ENCODE measurements around the gene GGTLC1.

GGTLC1 gene

DNA sequence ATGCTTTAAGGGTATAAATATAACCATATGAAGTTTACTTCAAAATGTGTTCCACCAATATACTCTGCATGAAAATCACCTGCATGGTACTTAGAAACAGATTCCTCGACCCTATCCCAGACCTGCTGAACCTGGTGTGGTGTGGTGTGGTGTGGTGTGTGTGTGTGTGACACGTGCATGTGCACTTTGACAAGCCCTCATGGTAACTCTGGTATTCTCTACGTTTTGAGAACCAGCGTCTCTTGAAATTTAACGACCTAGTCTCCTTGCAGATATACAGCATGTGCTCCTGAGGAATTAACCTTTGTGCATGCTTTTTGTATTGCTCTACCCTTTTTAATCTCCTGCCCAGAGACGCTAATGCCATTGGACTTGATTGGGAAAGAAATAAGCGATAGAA lies 29.5 kb downstream of the GGTLC1 start:
- H3K4me1 ChIP-seq (ENCODE audit: low read length): no peaks in the 10 kb centered on the region
- no peaks in the 10 kb centered on the region for H3K79me2 ChIP-seq (ENCODE audit: low read length)
- no peaks in the 10 kb centered on the region for H4K20me1 ChIP-seq (ENCODE audit: insufficient read depth, low read length)
- H2AFZ ChIP-seq (ENCODE audit: low read length): 0 out of 2 replicates have a peak overlapping the region, but pooled peaks have one; percentile 12
- TF ChIP-seq EZH2 (optimal IDR thresholded peaks at IDR 0.05; ENCODE audit: low read depth, low read length) (no peak), CTCF (IDR thresholded peaks at IDR 0.05; ENCODE audit: low read length) (no peak), EZH2phosphoT487 (IDR thresholded peaks at IDR 0.05; ENCODE audit: low read length) (no peak)
- no peak overlapping the region for H3K27ac ChIP-seq (ENCODE audit: low read length)
- no peaks in the 10 kb centered on the region for H3K9me2 ChIP-seq (replicated peaks; ENCODE audit: insufficient read depth, low read length)
- H3K27me3 ChIP-seq (replicated peaks; ENCODE audit: insufficient read depth, low read length): no peaks in the 10 kb centered on the region
- peak overlapping the region; percentile 8; the same call in 1 of the 2 replicates for H3K4me2 ChIP-seq (ENCODE audit: low read depth, low read length)
- no peaks in the 10 kb centered on the region for H3F3A ChIP-seq (ENCODE audit: insufficient read depth, low read length)
- no peak for DNase-seq
- no peak overlapping the region for H3K9ac ChIP-seq (ENCODE audit: low read length)
- no peaks in the 10 kb centered on the region for H3K36me3 ChIP-seq (replicated peaks; ENCODE audit: insufficient read depth, low read length)
- no peaks in the 10 kb centered on the region for H3K9me3 ChIP-seq (replicated peaks; ENCODE audit: insufficient read depth, low read length)
- H3K4me3 ChIP-seq (ENCODE audit: low read length): no peak overlapping the region

DNA sequence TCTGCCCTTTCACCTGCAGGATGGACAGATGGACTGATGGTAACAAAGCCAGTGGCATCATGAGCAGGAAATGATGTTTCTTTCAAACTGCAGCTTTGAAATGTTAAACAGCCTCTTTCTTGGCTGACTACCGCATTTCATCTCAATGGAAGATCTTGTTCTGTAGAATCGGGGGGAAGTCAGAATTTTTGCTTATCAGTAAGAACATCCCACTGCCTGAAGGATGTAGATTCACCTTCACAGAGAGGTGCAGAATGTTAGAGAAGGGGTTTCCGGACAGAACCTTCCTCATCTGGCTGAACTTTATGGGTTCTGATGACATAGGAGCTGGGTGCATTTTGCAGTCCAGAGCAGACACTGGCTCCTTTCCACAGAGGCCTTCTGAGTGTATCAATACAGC lies 32.7 kb downstream of the GGTLC1 start:
- H3K36me3 ChIP-seq (replicated peaks; ENCODE audit: insufficient read depth, low read length): no peaks in the 10 kb centered on the region
- no peak overlapping the region for H3K9ac ChIP-seq (ENCODE audit: low read length)
- no peak overlapping the region for H3K4me2 ChIP-seq (ENCODE audit: low read depth, low read length)
- no peaks in the 10 kb centered on the region for H3K9me3 ChIP-seq (replicated peaks; ENCODE audit: insufficient read depth, low read length)
- no peak overlapping the region for H3K4me3 ChIP-seq (ENCODE audit: low read length)
- no peaks in the 10 kb centered on the region for H4K20me1 ChIP-seq (ENCODE audit: insufficient read depth, low read length)
- H2AFZ ChIP-seq (ENCODE audit: low read length): no peak overlapping the region
- no peaks in the 10 kb centered on the region for H3K4me1 ChIP-seq (ENCODE audit: low read length)
- H3K27me3 ChIP-seq (replicated peaks; ENCODE audit: insufficient read depth, low read length): no peaks in the 10 kb centered on the region
- H3K27ac ChIP-seq (ENCODE audit: low read length): no peak overlapping the region
- no peak for DNase-seq
- no peaks in the 10 kb centered on the region for H3K9me2 ChIP-seq (replicated peaks; ENCODE audit: insufficient read depth, low read length)
- no peak for TF ChIP-seq EZH2phosphoT487 (IDR thresholded peaks at IDR 0.05; ENCODE audit: low read length)
- H3K79me2 ChIP-seq (ENCODE audit: low read length): no peaks in the 10 kb centered on the region
- H3F3A ChIP-seq (ENCODE audit: insufficient read depth, low read length): no peaks in the 10 kb centered on the region

DNA sequence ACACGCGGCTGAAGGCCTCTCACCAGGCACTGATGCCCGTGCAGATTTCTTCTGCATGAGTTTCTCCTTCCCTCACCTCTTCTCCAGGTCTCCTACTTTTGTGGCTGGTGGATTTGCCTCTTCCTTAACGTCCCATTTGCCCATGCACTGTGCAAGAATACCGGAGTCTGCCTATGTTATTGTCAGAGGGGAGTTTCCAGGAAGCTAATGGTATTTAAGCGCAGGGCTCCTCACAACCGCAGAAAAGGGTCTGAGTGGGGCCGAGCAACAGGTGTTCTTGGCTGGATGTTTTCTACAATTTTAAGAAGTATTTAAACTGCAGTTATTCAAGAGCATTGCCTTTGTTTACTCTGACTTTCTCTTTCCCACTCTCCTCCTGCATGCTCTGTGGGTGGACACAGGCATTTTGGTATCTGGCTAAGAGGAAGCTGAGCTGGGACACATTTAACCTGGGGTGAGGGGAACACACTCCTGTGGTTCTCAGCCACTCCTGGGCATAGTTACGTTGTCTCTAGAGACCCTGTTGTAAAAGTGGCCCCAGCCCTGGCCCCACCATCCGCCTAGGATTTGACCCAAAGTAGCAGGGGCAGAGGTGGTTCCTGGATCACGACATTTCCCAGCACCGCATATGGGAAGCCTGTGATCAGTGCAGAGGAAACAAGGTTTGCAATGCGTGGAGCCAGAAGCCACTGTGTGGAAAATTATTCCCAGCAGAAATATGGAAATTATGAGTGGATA lies 34.4 kb downstream of the GGTLC1 start:
- H3K9me3 ChIP-seq (replicated peaks; ENCODE audit: insufficient read depth, low read length): no peaks in the 10 kb centered on the region
- no peak overlapping the region for H3K9ac ChIP-seq (ENCODE audit: low read length)
- no peaks in the 10 kb centered on the region for H4K20me1 ChIP-seq (ENCODE audit: insufficient read depth, low read length)
- no peak overlapping the region for H3K4me3 ChIP-seq (ENCODE audit: low read length)
- DNase-seq: no peak
- no peaks in the 10 kb centered on the region for H3K4me1 ChIP-seq (ENCODE audit: low read length)
- H2AFZ ChIP-seq (ENCODE audit: low read length): no peak overlapping the region
- H3K79me2 ChIP-seq (ENCODE audit: low read length): no peaks in the 10 kb centered on the region
- TF ChIP-seq EZH2phosphoT487 (IDR thresholded peaks at IDR 0.05; ENCODE audit: low read length) (no peak), CTCF (IDR thresholded peaks at IDR 0.05; ENCODE audit: low read length) (no peak), EZH2 (optimal IDR thresholded peaks at IDR 0.05; ENCODE audit: low read depth, low read length) (no peak)
- no peaks in the 10 kb centered on the region for H3K9me2 ChIP-seq (replicated peaks; ENCODE audit: insufficient read depth, low read length)
- no peaks in the 10 kb centered on the region for H3F3A ChIP-seq (ENCODE audit: insufficient read depth, low read length)
- no peak overlapping the region for H3K27ac ChIP-seq (ENCODE audit: low read length)
- no peaks in the 10 kb centered on the region for H3K27me3 ChIP-seq (replicated peaks; ENCODE audit: insufficient read depth, low read length)
- no peak overlapping the region for H3K4me2 ChIP-seq (ENCODE audit: low read depth, low read length)
- no peaks in the 10 kb centered on the region for H3K36me3 ChIP-seq (replicated peaks; ENCODE audit: insufficient read depth, low read length)

DNA sequence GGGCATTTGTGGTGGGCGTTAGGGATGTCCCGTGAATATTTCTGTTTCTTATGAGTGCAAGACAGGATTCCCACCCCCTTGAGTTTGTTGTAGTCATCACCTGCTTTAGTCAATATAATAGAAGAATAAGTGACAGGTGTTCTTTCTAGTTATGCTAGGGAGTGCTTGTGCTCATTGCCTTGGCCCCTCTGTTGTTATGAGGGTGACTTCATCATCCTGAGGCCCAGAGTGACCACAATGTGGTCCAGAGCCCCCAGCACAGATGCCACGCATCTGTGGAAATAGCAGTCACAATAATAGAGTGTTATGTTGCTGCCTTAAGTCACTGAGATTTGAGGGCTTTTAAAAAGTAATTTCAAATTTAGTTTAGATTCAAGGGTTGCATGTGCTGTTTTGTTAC lies 42.4 kb downstream of the GGTLC1 start:
- no peak for DNase-seq
- no peaks in the 10 kb centered on the region for H3K9me3 ChIP-seq (replicated peaks; ENCODE audit: insufficient read depth, low read length)
- H3K27ac ChIP-seq (ENCODE audit: low read length): no peak overlapping the region
- H3K79me2 ChIP-seq (ENCODE audit: low read length): no peaks in the 10 kb centered on the region
- no peak overlapping the region for H3K4me2 ChIP-seq (ENCODE audit: low read depth, low read length)
- H3K9me2 ChIP-seq (replicated peaks; ENCODE audit: insufficient read depth, low read length): no peaks in the 10 kb centered on the region
- H3K9ac ChIP-seq (ENCODE audit: low read length): no peak overlapping the region
- H3K4me1 ChIP-seq (ENCODE audit: low read length): no peaks in the 10 kb centered on the region
- no peak overlapping the region for H2AFZ ChIP-seq (ENCODE audit: low read length)
- no peaks in the 10 kb centered on the region for H3K36me3 ChIP-seq (replicated peaks; ENCODE audit: insufficient read depth, low read length)
- H4K20me1 ChIP-seq (ENCODE audit: insufficient read depth, low read length): no peaks in the 10 kb centered on the region
- TF ChIP-seq EZH2phosphoT487 (IDR thresholded peaks at IDR 0.05; ENCODE audit: low read length) (no peak), EZH2 (optimal IDR thresholded peaks at IDR 0.05; ENCODE audit: low read depth, low read length) (no peak), CTCF (IDR thresholded peaks at IDR 0.05; ENCODE audit: low read length) (no peak)
- H3F3A ChIP-seq (ENCODE audit: insufficient read depth, low read length): no peaks in the 10 kb centered on the region
- H3K4me3 ChIP-seq (ENCODE audit: low read length): no peak overlapping the region
- no peaks in the 10 kb centered on the region for H3K27me3 ChIP-seq (replicated peaks; ENCODE audit: insufficient read depth, low read length)

All from MM.1S (cell line).